ENCODE data around the gene NTM. TPM values are rescaled to one million over a fixed set of nuclear protein-coding genes. Genes with fewer than 3 reads are reported as not detected.
A peak's percentile ranks its signal among the peaks of the same experiment; 100 is the strongest.

Gene NTM
- total RNA-seq, 6 donors from 2014 or later, result 4.1 to 151 (median 115) TPM

GRCh38 chr11:131481303-131481702 is 110.9 kb downstream of the NTM start:
- Histone ChIP-seq H3K4me3 (no peak overlapping the region), H3K4me1 (no peaks in the 10 kb centered on the region), H3K9me3 (no peaks in the 10 kb centered on the region), H3K27ac (no peak overlapping the region), H3K27me3 (no peaks in the 10 kb centered on the region), H3K36me3 (no peaks in the 10 kb centered on the region)
- TF ChIP-seq POLR2AphosphoS5 (IDR thresholded peaks at IDR 0.05) (no peak), POLR2A (IDR thresholded peaks at IDR 0.05) (no peak), EP300 (IDR thresholded peaks at IDR 0.05) (no peak)
- TF ChIP-seq, protein P1, sequence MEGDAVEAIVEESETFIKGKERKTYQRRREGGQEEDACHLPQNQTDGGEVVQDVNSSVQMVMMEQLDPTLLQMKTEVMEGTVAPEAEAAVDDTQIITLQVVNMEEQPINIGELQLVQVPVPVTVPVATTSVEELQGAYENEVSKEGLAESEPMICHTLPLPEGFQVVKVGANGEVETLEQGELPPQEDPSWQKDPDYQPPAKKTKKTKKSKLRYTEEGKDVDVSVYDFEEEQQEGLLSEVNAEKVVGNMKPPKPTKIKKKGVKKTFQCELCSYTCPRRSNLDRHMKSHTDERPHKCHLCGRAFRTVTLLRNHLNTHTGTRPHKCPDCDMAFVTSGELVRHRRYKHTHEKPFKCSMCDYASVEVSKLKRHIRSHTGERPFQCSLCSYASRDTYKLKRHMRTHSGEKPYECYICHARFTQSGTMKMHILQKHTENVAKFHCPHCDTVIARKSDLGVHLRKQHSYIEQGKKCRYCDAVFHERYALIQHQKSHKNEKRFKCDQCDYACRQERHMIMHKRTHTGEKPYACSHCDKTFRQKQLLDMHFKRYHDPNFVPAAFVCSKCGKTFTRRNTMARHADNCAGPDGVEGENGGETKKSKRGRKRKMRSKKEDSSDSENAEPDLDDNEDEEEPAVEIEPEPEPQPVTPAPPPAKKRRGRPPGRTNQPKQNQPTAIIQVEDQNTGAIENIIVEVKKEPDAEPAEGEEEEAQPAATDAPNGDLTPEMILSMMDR (IDR thresholded peaks at IDR 0.05), result no peak
- DNase-seq (no peak), ATAC-seq (ENCODE audit: low FRiP score in 2 of 2) (peak in 1 of 2 donors; percentile 71)
- 70 to 73% methylated on average over 3 of the region's 3 CpGs for WGBS, 2 donors

DNA sequence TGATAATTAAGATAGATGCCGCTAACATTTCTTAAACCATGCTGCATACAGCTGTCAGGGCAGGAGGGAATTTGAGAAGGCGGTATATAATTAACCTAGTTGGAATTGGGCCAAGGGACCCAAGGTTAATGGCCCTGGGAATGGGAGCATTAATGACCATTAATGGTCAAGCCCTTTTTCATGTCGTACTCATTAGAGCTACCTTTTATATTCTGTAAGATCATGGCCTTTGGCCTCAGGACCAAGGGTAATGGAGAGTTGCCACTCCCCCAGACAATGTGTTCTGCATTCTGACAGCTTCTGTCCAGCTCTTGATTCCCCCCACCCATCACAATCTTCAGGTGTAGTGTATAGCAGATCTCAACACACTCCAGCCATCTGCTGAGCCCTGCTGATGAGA is 111.6 kb downstream of the NTM start:
- no peak overlapping the region for H3K4me3 ChIP-seq
- H3K36me3 ChIP-seq, result no peaks in the 10 kb centered on the region
- ATAC-seq (ENCODE audit: low FRiP score in 2 of 2), result no peak
- no peaks in the 10 kb centered on the region for H3K9me3 ChIP-seq
- H3K27ac ChIP-seq, result no peak overlapping the region
- TF ChIP-seq POLR2A (IDR thresholded peaks at IDR 0.05) (no peak), EP300 (IDR thresholded peaks at IDR 0.05) (no peak), POLR2AphosphoS5 (IDR thresholded peaks at IDR 0.05) (no peak)
- TF ChIP-seq, protein P1 (IDR thresholded peaks at IDR 0.05), result no peak
- DNase-seq, result no peak
- 54 to 88% methylated on average over 3 of the region's 3 CpGs for WGBS, 2 donors
- no peaks in the 10 kb centered on the region for H3K4me1 ChIP-seq
- H3K27me3 ChIP-seq, result no peaks in the 10 kb centered on the region

DNA sequence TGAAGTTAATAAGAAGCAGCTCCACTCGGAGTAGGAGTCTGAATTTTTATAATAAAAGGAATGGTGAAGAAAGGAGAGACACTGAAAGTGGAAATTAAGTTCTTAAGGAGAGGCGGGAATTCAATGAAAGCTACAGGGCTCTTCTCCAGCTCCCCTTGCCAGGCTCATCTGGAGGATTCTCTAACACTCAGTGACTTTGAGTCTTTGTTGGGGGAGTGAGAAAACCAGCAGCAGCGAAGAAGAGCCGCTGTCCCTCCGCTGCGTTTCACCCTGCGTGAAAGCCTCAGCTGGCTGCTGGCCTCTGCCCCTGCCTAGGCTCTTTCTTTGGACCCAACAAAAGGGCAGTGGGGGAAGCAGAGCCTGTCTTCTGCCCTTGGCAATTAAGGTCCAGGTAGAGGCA is 113.0 kb downstream of the NTM start:
- H3K36me3 ChIP-seq, result no peaks in the 10 kb centered on the region
- H3K4me1 ChIP-seq, result no peaks in the 10 kb centered on the region
- no peak overlapping the region for H3K27ac ChIP-seq
- H3K27me3 ChIP-seq, result no peaks in the 10 kb centered on the region
- ATAC-seq (ENCODE audit: low FRiP score in 2 of 2) (no peak), DNase-seq (no peak)
- no peaks in the 10 kb centered on the region for H3K9me3 ChIP-seq
- no peak overlapping the region for H3K4me3 ChIP-seq
- 88 to 92% methylated on average over 7 of the region's 7 CpGs for WGBS, 2 donors
- TF ChIP-seq POLR2A (IDR thresholded peaks at IDR 0.05) (no peak), POLR2AphosphoS5 (IDR thresholded peaks at IDR 0.05) (no peak), EP300 (IDR thresholded peaks at IDR 0.05) (no peak)
- TF ChIP-seq, protein P1 (IDR thresholded peaks at IDR 0.05), result no peak

DNA sequence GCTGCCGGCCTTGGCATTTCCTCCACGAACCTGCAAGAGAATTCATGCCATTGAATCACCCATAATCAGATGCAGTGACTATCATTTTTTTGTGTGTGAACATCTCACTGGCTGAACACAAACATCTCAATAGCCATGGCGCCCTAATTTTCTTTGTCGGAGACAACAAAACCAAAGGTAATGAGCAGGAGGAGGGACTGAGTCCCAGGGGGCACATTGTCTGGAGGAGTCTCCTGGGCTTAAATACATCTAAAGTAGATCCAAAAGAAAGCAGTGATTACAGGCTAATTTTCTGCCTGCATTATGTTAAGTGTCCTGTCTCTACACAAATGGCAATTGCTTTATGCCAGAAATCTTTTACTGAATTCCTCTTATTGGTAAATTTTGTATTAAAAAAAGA is 113.5 kb downstream of the NTM start:
- no peaks in the 10 kb centered on the region for H3K4me1 ChIP-seq
- H3K27me3 ChIP-seq, result no peaks in the 10 kb centered on the region
- H3K9me3 ChIP-seq, result no peaks in the 10 kb centered on the region
- H3K36me3 ChIP-seq, result no peaks in the 10 kb centered on the region
- TF ChIP-seq, protein P1 (IDR thresholded peaks at IDR 0.05), result no peak
- TF ChIP-seq POLR2AphosphoS5 (IDR thresholded peaks at IDR 0.05) (no peak), POLR2A (IDR thresholded peaks at IDR 0.05) (no peak), EP300 (IDR thresholded peaks at IDR 0.05) (no peak)
- no peak for ATAC-seq (ENCODE audit: low FRiP score in 2 of 2)
- no peak overlapping the region for H3K27ac ChIP-seq
- 71 to 86% methylated on average over 4 of the region's 4 CpGs for WGBS, 2 donors
- no peak for DNase-seq
- H3K4me3 ChIP-seq, result no peak overlapping the region

- Histone ChIP-seq H3K36me3 (no peaks in the 10 kb centered on the region), H3K9me3 (no peaks in the 10 kb centered on the region), H3K27ac (no peak overlapping the region), H3K4me1 (no peaks in the 10 kb centered on the region), H3K27me3 (no peaks in the 10 kb centered on the region), H3K4me3 (no peak overlapping the region)
- no peak for DNase-seq
- WGBS, 2 donors, result 29 to 41% methylated on average over 3 of the region's 3 CpGs
- no peak for TF ChIP-seq POLR2A (IDR thresholded peaks at IDR 0.05)
- TF ChIP-seq POLR2AphosphoS5 (IDR thresholded peaks at IDR 0.05), result no peak
- TF ChIP-seq, protein P1 (IDR thresholded peaks at IDR 0.05), result no peak
- TF ChIP-seq EP300 (IDR thresholded peaks at IDR 0.05), result no peak
- ATAC-seq (ENCODE audit: low FRiP score in 2 of 2), result no peak
These were observed 115.7 kb downstream of the NTM start for GRCh38 chr11:131486100-131486499.
